ENCODE measurements around the gene PNPLA1. TPM values are rescaled to one million over a fixed set of nuclear protein-coding genes. Genes with fewer than 3 reads are reported as not detected.

Gene PNPLA1
- total RNA-seq, 1 experiment from 2014 or later = not detected

- TF ChIP-seq CBFB (CRISPR knock-in tag; IDR thresholded peaks at IDR 0.05; ENCODE audit: low read depth) (no peak), NR1H2 (CRISPR knock-in tag; IDR thresholded peaks at IDR 0.05) (no peak), NR2C2 (CRISPR knock-in tag; IDR thresholded peaks at IDR 0.05) (no peak)
These were observed 17.0 kb downstream of the PNPLA1 start (continued) for GRCh38 chr6:36286858-36287257.

GRCh38 chr6:36289281-36289878, 19.5 kb downstream of the PNPLA1 start:
- H3K4me1 Mint-ChIP-seq = peaks cover 10% of the 10 kb centered on the region
- no peak overlapping the region for H3K4me3 Mint-ChIP-seq
- H3K27ac Mint-ChIP-seq = no peak overlapping the region
- peaks cover 11% of the 10 kb centered on the region for H3K27me3 Mint-ChIP-seq (ENCODE audit: low read depth)
- DNase-seq (ENCODE audit: low spot score) = no peak
- peak; percentile 46 for ATAC-seq
- CTCF ChIA-PET = interaction anchor here (1.0 to 6.7 kb wide), 3 partner anchors 13 to 150 kb away, joined by 3 to 65 read pairs (median 9); no protein-coding TSS in a partner anchor
- H3K36me3 Mint-ChIP-seq = no peaks in the 10 kb centered on the region
- TF ChIP-seq STAT6 (CRISPR knock-in tag; conservative IDR thresholded peaks at IDR 0.05; ENCODE audit: low read depth) (no peak), SOX15 (CRISPR knock-in tag; IDR thresholded peaks at IDR 0.05) (no peak), ZNF138 (CRISPR knock-in tag; conservative IDR thresholded peaks at IDR 0.05) (no peak), SP1 (CRISPR knock-in tag; conservative IDR thresholded peaks at IDR 0.05) (no peak), GTF2I (CRISPR knock-in tag; conservative IDR thresholded peaks at IDR 0.05) (no peak), EMX1 (CRISPR knock-in tag; IDR thresholded peaks at IDR 0.05) (no peak), NFE2L1 (CRISPR knock-in tag; IDR thresholded peaks at IDR 0.05) (no peak), PREB (CRISPR knock-in tag; IDR thresholded peaks at IDR 0.05; ENCODE audit: borderline replicate concordance) (no peak), ZNF425 (CRISPR knock-in tag; conservative IDR thresholded peaks at IDR 0.05) (no peak), JUN (CRISPR knock-in tag; IDR thresholded peaks at IDR 0.05) (no peak), CTCF (IDR thresholded peaks at IDR 0.05) (no peak), ZNF396 (CRISPR knock-in tag; IDR thresholded peaks at IDR 0.05; ENCODE audit: borderline replicate concordance) (no peak), TP53 (CRISPR knock-in tag; IDR thresholded peaks at IDR 0.05) (no peak), ZBTB43 (CRISPR knock-in tag; IDR thresholded peaks at IDR 0.05) (no peak), RORB (CRISPR knock-in tag; IDR thresholded peaks at IDR 0.05) (no peak), CBFB (CRISPR knock-in tag; IDR thresholded peaks at IDR 0.05; ENCODE audit: low read depth) (no peak), E2F4 (CRISPR knock-in tag; IDR thresholded peaks at IDR 0.05; ENCODE audit: borderline replicate concordance, low read depth) (no peak), ZNF219 (CRISPR knock-in tag; IDR thresholded peaks at IDR 0.05; ENCODE audit: borderline replicate concordance) (no peak), NR2C2 (CRISPR knock-in tag; IDR thresholded peaks at IDR 0.05) (no peak), SMAD3 (CRISPR knock-in tag; IDR thresholded peaks at IDR 0.05; ENCODE audit: borderline replicate concordance) (no peak)
- POLR2A ChIA-PET = no interaction called here
- no peaks in the 10 kb centered on the region for H3K9me3 Mint-ChIP-seq

Data from WTC11 (cell line).